HepG2 (cell line): ENCODE results near the gene SALL4. TPM values are rescaled to one million over a fixed set of nuclear protein-coding genes. Genes with fewer than 3 reads are reported as not detected.

Experiments
- CEBPG ChIP-seq: IDR thresholded peaks from 2 replicates; pipeline ENCODE4 v1.6.1; 2016
- ETV5 ChIP-seq: IDR thresholded peaks from 2 replicates; pipeline ENCODE4 v1.6.1; 2018; ENCODE audit warnings: missing biosample characterization, missing genetic modification reagents, inconsistent platforms, borderline replicate concordance
- FOXC1 ChIP-seq: sonication (generic); formaldehyde crosslinking; IDR thresholded peaks from 2 replicates; pipeline ENCODE4 v1.8.0; 2022; ENCODE audit warnings: mild to moderate bottlenecking, missing genetic modification reagents, borderline replicate concordance
- FOXP4 ChIP-seq: sonication (generic); formaldehyde crosslinking; IDR thresholded peaks from 2 replicates; pipeline ENCODE4 v1.4.0; 2020; ENCODE audit warnings: missing genetic modification reagents
- HMGA1 ChIP-seq: sonication (generic); formaldehyde crosslinking; conservative IDR thresholded peaks from 2 replicates; pipeline ENCODE4 v1.4.0; 2020; ENCODE audit warnings: missing genetic modification reagents
- HNF4A ChIP-seq: sonication (generic); formaldehyde crosslinking; IDR thresholded peaks from 2 replicates; pipeline ENCODE4 v1.4.0; 2020; ENCODE audit warnings: missing genetic modification reagents
- NAIF1 ChIP-seq: sonication (generic); formaldehyde crosslinking; IDR thresholded peaks from 2 replicates; pipeline ENCODE4 v1.5.0; 2020; ENCODE audit warnings: mild to moderate bottlenecking, missing genetic modification reagents, borderline replicate concordance
- SP1 ChIP-seq, 2 experiments: fragments of 450-650 bp in 1 of 2; sonication (generic) in 1 of 2; formaldehyde crosslinking in 1 of 2; IDR thresholded peaks; 2 replicates each; pipeline versions ENCODE4 v1.4.0 to v1.6.1; 2016 to 2020; ENCODE audit warnings: missing genetic modification reagents in 1 of 2
- SRF ChIP-seq: IDR thresholded peaks from 2 replicates; pipeline ENCODE4 v1.6.1; 2011; ENCODE audit warnings: mild to moderate bottlenecking, low read depth, low read length, moderate library complexity
- ZBTB40 ChIP-seq, 2 experiments: fragments of 450-650 bp in 1 of 2; sonication (generic) in 1 of 2; formaldehyde crosslinking in 1 of 2; IDR thresholded peaks; 2 replicates each; pipeline versions ENCODE4 v1.6.1 to v1.8.0; 2016 to 2022; ENCODE audit warnings: antibody characterized with exemption in 1 of 2, mild to moderate bottlenecking in 1 of 2, missing genetic modification reagents in 1 of 2
- ZFX ChIP-seq: sonication (generic); formaldehyde crosslinking; IDR thresholded peaks from 2 replicates; pipeline ENCODE4 v1.4.0; 2020; ENCODE audit warnings: mild to moderate bottlenecking, low read depth, missing genetic modification reagents, moderate library complexity
- ZNF205 ChIP-seq: IDR thresholded peaks from 2 replicates; pipeline ENCODE4 v1.6.1; 2018; ENCODE audit warnings: missing biosample characterization, missing genetic modification reagents
- ZNF563 ChIP-seq: sonication (generic); formaldehyde crosslinking; IDR thresholded peaks from 2 replicates; pipeline ENCODE4 v1.8.0; 2022; ENCODE audit warnings: mild to moderate bottlenecking, moderate library complexity, missing genetic modification reagents
- ZNF629 ChIP-seq: sonication (generic); formaldehyde crosslinking; conservative IDR thresholded peaks from 2 replicates; pipeline ENCODE4 v1.5.0; 2020; ENCODE audit warnings: missing genetic modification reagents
- ZNF674 ChIP-seq: sonication (generic); formaldehyde crosslinking; IDR thresholded peaks from 2 replicates; pipeline ENCODE4 v1.5.0; 2020; ENCODE audit warnings: low read depth, mild to moderate bottlenecking, missing genetic modification reagents
- ZNF746 ChIP-seq: sonication (generic); formaldehyde crosslinking; IDR thresholded peaks from 2 replicates; pipeline ENCODE4 v1.8.0; 2022; ENCODE audit warnings: mild to moderate bottlenecking, missing genetic modification reagents
- ZSCAN21 ChIP-seq: sonication (generic); formaldehyde crosslinking; IDR thresholded peaks from 2 replicates; pipeline ENCODE4 v1.8.0; 2022; ENCODE audit warnings: mild to moderate bottlenecking, missing genetic modification reagents, moderate library complexity, borderline replicate concordance
- polyA plus RNA-seq, 8 experiments: library from polyadenylated mRNA; depleted of rRNA in 3 of 8; stranded (reverse) in 7 of 8; unstranded in 1 of 8; fragments of >200 nt; fragmentation: Illumina TruSeq in 4 of 8; extraction: Trizol in 4 of 8; gene quantifications; 2 replicates each; pipeline versions ENCODE4 v1.2.1 to v1.2.3, GENCODE V29; 2011 to 2016; ENCODE audit warnings: low read depth in 4 of 8, missing spikeins in 1 of 8, mixed read lengths in 1 of 8; ENCODE audit not compliant: insufficient read depth in 1 of 8
- total RNA-seq, 5 experiments: library from RNA; depleted of rRNA; stranded (reverse); fragments of >200 nt; fragmentation: Illumina TruSeq; extraction: Trizol; gene quantifications; 2 replicates each; pipeline ENCODE4 v1.2.3, GENCODE V29; 2016; ENCODE audit warnings: low read depth in 1 of 5
- TF ChIP-seq, protein P1 (sequence below): IDR thresholded peaks from 2 replicates; pipeline ENCODE4 v1.6.1; 2012; ENCODE audit warnings: inconsistent platforms

The SALL4 gene
- total and polyA plus RNA-seq, 2 of the 13 experiments (the other 11 are each of a cell fraction or from before 2014, with no cell fraction given): 0.33 to 1.8 TPM

GRCh38 chr20:51766994-51767866 lies 35.1 kb downstream of the SALL4 start (continued):
- TF ChIP-seq ZBTB40 (IDR thresholded peaks at IDR 0.05) (no peak), ZBTB40 (CRISPR knock-in tag; IDR thresholded peaks at IDR 0.05) (no peak), ETV5 (CRISPR knock-in tag) (no peak; the same call in 1 of the 2 replicates), NAIF1 (CRISPR knock-in tag) (no peak), HNF4A (no peak), SP1 (IDR thresholded peaks at IDR 0.05) (no peak), SP1 (CRISPR knock-in tag; IDR thresholded peaks at IDR 0.05) (peak; percentile 81), ZSCAN21 (peak; percentile 69; the same call in 1 of the 2 replicates), FOXC1 (peak; percentile 64; the same call in 1 of the 2 replicates), ZFX (CRISPR knock-in tag) (peak; percentile 62), ZNF746 (CRISPR knock-in tag) (peak; percentile 61), SRF (no peak), ZNF674 (CRISPR knock-in tag) (peak; percentile 58; the same call in 1 of the 2 replicates), ZNF205 (no peak), CEBPG (CRISPR knock-in tag) (0 out of 2 replicates have a peak, but pooled peaks have one; percentile 11), FOXP4 (CRISPR knock-in tag) (peak; percentile 8; the same call in 1 of the 2 replicates), HMGA1 (CRISPR knock-in tag) (no peak), ZNF563 (no peak), ZNF629 (CRISPR knock-in tag) (0 out of 2 replicates have a peak, but pooled peaks have one; percentile 15)
- TF ChIP-seq, protein P1, sequence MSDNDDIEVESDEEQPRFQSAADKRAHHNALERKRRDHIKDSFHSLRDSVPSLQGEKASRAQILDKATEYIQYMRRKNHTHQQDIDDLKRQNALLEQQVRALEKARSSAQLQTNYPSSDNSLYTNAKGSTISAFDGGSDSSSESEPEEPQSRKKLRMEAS: peak; percentile 51
